Heart left ventricle (tissue), 13 donors: ENCODE data around the gene ZBBX.

Experiments
- POLR2A ChIP-seq, 2 donors: fragments of 450-650 bp; IDR thresholded peaks; one replicate each; pipeline ENCODE4 v1.6.1; 2017; ENCODE audit warnings: antibody characterized with exemption in 2 of 2, mild to moderate bottlenecking in 2 of 2, moderate library complexity in 2 of 2
- TF ChIP-seq, protein P1 (sequence below), 12 donors: fragments of 200-600 bp; sonication (generic) in 4 of 12; IDR thresholded peaks; one replicate each; pipeline versions ENCODE4 v1.5.0 to v1.8.0; 2018 to 2022; ENCODE audit warnings: antibody characterized with exemption in 12 of 12, mild to moderate bottlenecking in 5 of 12
- donor health status: ischemic (EF 13 %, LVEDD 7.1; RV severe dilation, severe dysfunction).
- donor health status: DM: no; HTN: yes; CAD: no.
- donor health status: DM: no; HTN: no; CAD: no.
- donor health status: ischemic (EF 25% LVEDD 6.9; RV normal size, moderate dysfunction).
- donor health status: ischemic (EF 25% LVEDD 5.7; RV mildly dilated, moderate dysfunction).
- donor health status: ischemic (EF 35%, LVEDD 5.7; RV mildly dilated, moderate dysfunction).
- donor health status: nonischemic (EF 11% LVEDD 7.7; RV severe dilation, severe dysfunction).
- donor health status: DM: yes; HTN: yes; CAD: no.
- donor health status: PGD.
- donor health status: ischemic (EF 29% LVEDD 5.4; RV normal size, mild dysfunction).
- donor health status: nonischemic (EF 23%, LVEDD 6.1; RV moderate dilation, normal function).

DNA sequence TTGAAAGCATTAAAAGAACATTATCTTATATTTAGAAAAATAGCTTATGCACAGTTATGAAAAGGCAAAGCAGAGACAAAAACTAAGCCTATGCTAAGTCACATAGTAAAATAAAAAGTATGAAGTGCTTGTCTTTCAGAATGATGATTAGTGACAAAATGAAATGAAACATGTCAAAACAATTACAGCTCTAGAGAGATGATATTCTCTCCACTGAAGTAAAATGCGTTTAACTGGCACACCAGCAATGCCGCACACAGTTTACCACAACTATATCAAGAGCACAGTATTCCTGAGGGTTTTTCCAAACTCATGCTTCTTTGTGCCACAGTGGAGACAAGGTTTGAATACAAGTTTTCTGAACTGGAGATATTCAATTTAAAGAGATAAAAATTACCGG is 2.1 kb upstream of the ZBBX start:
- TF ChIP-seq, protein P1, sequence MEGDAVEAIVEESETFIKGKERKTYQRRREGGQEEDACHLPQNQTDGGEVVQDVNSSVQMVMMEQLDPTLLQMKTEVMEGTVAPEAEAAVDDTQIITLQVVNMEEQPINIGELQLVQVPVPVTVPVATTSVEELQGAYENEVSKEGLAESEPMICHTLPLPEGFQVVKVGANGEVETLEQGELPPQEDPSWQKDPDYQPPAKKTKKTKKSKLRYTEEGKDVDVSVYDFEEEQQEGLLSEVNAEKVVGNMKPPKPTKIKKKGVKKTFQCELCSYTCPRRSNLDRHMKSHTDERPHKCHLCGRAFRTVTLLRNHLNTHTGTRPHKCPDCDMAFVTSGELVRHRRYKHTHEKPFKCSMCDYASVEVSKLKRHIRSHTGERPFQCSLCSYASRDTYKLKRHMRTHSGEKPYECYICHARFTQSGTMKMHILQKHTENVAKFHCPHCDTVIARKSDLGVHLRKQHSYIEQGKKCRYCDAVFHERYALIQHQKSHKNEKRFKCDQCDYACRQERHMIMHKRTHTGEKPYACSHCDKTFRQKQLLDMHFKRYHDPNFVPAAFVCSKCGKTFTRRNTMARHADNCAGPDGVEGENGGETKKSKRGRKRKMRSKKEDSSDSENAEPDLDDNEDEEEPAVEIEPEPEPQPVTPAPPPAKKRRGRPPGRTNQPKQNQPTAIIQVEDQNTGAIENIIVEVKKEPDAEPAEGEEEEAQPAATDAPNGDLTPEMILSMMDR (IDR thresholded peaks at IDR 0.05) = no peak
- TF ChIP-seq POLR2A (IDR thresholded peaks at IDR 0.05) = no peak
